ENCODE measurements around the gene TPP2.

DNA sequence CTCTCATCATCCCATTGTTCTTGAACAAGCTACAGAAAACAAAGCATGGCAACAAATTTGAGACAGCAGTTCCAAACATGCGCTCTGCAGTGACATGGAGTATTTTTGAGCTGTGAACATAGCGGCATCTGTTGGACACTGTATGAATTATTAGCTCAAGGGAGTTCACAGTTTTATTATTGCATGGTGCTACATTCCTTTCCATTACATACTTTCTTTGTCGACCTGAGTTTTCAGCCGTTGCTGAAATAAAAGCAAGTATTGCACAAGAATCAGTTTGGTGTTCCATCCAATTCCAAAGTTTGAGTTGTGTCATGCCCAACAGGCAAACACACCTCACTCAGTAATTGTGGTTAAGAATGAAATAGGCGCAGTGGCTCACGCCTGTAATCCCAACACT lies 128.1 kb downstream of the TPP2 start:
- TF ChIP-seq, protein P1, sequence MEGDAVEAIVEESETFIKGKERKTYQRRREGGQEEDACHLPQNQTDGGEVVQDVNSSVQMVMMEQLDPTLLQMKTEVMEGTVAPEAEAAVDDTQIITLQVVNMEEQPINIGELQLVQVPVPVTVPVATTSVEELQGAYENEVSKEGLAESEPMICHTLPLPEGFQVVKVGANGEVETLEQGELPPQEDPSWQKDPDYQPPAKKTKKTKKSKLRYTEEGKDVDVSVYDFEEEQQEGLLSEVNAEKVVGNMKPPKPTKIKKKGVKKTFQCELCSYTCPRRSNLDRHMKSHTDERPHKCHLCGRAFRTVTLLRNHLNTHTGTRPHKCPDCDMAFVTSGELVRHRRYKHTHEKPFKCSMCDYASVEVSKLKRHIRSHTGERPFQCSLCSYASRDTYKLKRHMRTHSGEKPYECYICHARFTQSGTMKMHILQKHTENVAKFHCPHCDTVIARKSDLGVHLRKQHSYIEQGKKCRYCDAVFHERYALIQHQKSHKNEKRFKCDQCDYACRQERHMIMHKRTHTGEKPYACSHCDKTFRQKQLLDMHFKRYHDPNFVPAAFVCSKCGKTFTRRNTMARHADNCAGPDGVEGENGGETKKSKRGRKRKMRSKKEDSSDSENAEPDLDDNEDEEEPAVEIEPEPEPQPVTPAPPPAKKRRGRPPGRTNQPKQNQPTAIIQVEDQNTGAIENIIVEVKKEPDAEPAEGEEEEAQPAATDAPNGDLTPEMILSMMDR (IDR thresholded peaks at IDR 0.05; ENCODE audit: insufficient read depth, low read depth, low read length) = peak; percentile 36
- TF ChIP-seq EZH2 (IDR thresholded peaks at IDR 0.05; ENCODE audit: insufficient read depth, low read length) = no peak

Data from astrocyte (in vitro differentiated cells and primary cell).